GM12801 (cell line): ENCODE results near the gene ATP10A.

Source experiments
- TF ChIP-seq, protein P1 (sequence below): IDR thresholded peaks from one replicate; pipeline ENCODE4 v1.5.1; 2011; ENCODE audit warnings: control low read depth; ENCODE audit not compliant: insufficient read length; ENCODE audit errors: extremely low read depth

ATP10A gene

GRCh38 chr15:25783607-25784540, 79.3 kb downstream of the ATP10A start:
- TF ChIP-seq, protein P1, sequence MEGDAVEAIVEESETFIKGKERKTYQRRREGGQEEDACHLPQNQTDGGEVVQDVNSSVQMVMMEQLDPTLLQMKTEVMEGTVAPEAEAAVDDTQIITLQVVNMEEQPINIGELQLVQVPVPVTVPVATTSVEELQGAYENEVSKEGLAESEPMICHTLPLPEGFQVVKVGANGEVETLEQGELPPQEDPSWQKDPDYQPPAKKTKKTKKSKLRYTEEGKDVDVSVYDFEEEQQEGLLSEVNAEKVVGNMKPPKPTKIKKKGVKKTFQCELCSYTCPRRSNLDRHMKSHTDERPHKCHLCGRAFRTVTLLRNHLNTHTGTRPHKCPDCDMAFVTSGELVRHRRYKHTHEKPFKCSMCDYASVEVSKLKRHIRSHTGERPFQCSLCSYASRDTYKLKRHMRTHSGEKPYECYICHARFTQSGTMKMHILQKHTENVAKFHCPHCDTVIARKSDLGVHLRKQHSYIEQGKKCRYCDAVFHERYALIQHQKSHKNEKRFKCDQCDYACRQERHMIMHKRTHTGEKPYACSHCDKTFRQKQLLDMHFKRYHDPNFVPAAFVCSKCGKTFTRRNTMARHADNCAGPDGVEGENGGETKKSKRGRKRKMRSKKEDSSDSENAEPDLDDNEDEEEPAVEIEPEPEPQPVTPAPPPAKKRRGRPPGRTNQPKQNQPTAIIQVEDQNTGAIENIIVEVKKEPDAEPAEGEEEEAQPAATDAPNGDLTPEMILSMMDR, result no peak

DNA sequence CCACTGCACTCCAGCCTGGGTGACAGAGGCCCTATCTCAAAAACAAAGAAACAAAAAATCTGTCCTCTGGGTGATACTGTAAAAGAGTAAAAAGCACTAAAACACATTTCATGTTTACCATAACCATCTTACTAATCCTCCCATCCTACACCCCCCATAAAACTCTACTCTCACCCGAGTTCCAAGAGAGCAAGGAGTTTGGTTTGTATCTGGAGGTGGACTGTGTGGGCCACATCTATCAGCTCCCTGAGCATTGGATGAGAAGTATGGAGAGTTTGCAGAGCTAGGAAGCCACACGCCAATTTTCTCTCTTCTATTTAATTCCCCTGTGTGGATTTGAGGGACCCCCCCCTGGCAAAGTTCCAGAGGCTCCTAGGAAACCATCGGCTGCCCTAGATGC, 80.0 kb downstream of the ATP10A start:
- TF ChIP-seq, protein P1, result no peak

- TF ChIP-seq, protein P1, result no peak
Measured at GRCh38 chr15:25780479-25781255, 82.5 kb downstream of the ATP10A start.

DNA sequence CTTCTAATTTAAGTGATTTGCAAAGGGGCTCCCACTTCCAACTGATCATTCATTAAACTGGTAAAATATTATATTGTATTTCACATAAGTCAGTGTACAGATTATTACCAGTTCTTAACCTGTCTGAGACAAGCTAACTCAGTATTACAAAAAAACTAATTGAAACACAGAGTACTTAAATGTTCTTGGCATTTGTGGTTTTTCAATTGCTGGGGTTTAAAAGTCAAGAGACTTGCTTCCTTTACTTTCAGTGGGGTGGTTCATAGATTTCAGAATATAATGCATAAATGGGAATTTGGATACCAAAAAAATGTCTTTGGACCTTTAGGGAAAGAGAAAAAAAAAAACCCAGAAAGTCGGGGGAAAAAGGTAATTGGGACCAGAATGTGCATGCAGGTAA, 85.0 kb downstream of the ATP10A start:
- TF ChIP-seq, protein P1, result no peak

GRCh38 chr15:25777037-25777436, 86.1 kb downstream of the ATP10A start:
- TF ChIP-seq, protein P1, result no peak

DNA sequence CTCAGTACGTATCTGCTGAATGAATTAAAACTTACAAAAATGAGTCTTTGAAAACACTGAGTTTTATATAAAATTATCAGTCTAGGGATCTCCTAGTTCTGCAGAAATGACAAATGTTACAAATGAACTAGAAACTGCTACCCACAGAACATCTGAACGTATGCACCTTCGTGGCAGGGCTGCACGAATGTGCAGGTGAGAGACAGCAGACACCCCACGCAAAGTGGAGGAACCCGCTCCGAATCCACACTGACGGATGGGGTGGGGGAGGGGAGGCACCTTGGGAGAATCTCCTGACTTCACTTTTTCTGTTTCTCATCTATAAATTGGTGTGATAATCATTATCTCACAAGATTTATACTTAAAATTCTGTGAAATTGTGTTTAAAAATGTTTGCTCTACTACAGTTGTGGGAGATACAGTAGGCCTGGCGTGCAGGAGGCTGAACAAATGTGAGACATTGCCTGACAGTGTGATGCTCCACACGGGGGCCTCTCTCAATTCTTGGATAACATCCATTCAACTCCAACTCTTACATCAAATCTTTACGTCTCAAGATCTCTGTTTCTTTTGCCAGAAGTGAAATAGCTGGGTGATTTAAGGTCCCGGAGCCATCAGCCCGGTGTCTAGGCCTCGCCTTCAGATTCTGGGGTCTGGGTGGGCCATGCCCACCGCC, 86.9 kb downstream of the ATP10A start:
- TF ChIP-seq, protein P1, result no peak

DNA sequence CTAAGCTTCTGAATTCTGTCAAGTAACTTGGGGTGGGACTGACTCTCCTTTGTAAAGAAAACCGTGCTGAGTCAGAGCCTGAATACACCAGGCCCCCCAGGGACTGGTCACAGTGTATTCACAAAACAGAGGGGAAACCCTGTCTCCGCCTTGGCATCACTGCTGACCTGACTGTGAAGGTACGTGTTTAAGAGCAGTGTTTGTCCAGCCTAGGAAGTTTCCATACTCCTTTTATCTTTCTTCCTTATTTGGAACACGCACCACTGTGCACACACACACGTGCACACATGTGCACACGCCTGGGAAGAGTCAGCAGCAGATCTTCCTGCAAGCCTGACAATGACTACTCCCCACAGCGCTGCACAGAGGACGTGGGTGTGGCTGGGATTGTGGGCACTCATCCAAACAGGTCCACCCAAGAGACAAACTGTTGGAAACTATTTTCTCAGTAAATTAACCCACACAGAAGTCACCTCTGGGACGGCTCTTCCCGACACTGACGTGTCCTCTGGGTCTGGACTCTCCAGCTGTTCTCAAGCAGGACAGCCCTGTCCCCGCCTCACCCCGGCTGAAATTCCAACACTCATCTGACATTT, 87.7 kb downstream of the ATP10A start:
- TF ChIP-seq, protein P1, result no peak
